Gastrocnemius medialis (tissue), 4 donors: ENCODE results near the gene LAP3. TPM values are rescaled to one million over a fixed set of nuclear protein-coding genes. Genes with fewer than 3 reads are reported as not detected.
"Not testable (repeated sequence)": the region's sequence is repeated elsewhere in the genome, so short reads cannot be mapped to it uniquely, and the experiment has no call there.

ENCODE experiments used
- ATAC-seq, 2 donors: fragments of 150-250 bp; one replicate each; pipeline ENCODE4 v1.9.1; 2016
- DNase-seq, 2 donors: peaks; one replicate each; pipeline ENCODE4 v3.0.0-alpha.2; 2019
- H3K27ac ChIP-seq, 4 donors: fragments of 200-600 bp; sonication (generic); 1 replicate in 1 of 4; 2 replicates in 3 of 4; pipeline ENCODE4 v1.5.1; 2016 to 2018; ENCODE audit warnings: mild to moderate bottlenecking in 2 of 4, moderate library complexity in 1 of 4
- H3K27me3 ChIP-seq, 3 donors: fragments of 200-600 bp; sonication (generic) in 2 of 3; 1 replicate in 1 of 3; 2 replicates in 2 of 3; pipeline versions ENCODE4 v1.5.1 to v1.6.0; 2016 to 2019; ENCODE audit warnings: mild to moderate bottlenecking in 1 of 3, moderate library complexity in 1 of 3
- H3K36me3 ChIP-seq, 2 donors: fragments of 200-600 bp; sonication (generic) in 1 of 2; one replicate each; pipeline ENCODE4 v1.5.1; 2017 to 2018
- H3K4me1 ChIP-seq, 2 donors: fragments of 200-600 bp; sonication (generic) in 1 of 2; one replicate each; pipeline ENCODE4 v1.5.1; 2016 to 2017; ENCODE audit warnings: mild to moderate bottlenecking in 2 of 2
- H3K4me3 ChIP-seq, 4 donors: fragments of 200-600 bp; sonication (generic) in 3 of 4; 1 replicate in 1 of 4; 2 replicates in 3 of 4; pipeline ENCODE4 v1.5.1; 2016 to 2019; ENCODE audit warnings: mild to moderate bottlenecking in 2 of 4
- H3K9me3 ChIP-seq, 3 donors: fragments of 200-600 bp; sonication (generic) in 2 of 3; 1 replicate in 1 of 3; 2 replicates in 2 of 3; pipeline ENCODE4 v1.5.1; 2016 to 2019
- CTCF ChIP-seq, 5 experiments: fragments of 450-650 bp in 3 of 5; fragments of 200-600 bp in 2 of 5; sonication (generic) in 2 of 5; IDR thresholded peaks in 4 of 5; conservative IDR thresholded peaks in 1 of 5; 1 replicate in 4 of 5; 2 replicates in 1 of 5; pipeline ENCODE4 v1.5.1; 2016 to 2019; ENCODE audit warnings: antibody characterized with exemption in 5 of 5, mild to moderate bottlenecking in 3 of 5, moderate library complexity in 3 of 5
- POLR2A ChIP-seq, 2 donors: fragments of 450-650 bp; IDR thresholded peaks; one replicate each; pipeline ENCODE4 v1.6.1; 2017; ENCODE audit warnings: antibody characterized with exemption in 2 of 2, mild to moderate bottlenecking in 2 of 2, moderate library complexity in 2 of 2
- in situ Hi-C, 4 donors: fragments of 200-750 bp; cut with MboI; loops; one replicate each; pipeline versions ENCODE4 v1.15.0 to v1.8.0; 2017; ENCODE audit warnings: low sequenced_read_pairs in 4 of 4
- intact Hi-C: fragments of 100-400 bp; cut with DNase I; formaldehyde crosslinking; loops from one replicate; pipeline ENCODE4 v1.15.1; 2023; ENCODE audit warnings: low total_unique reads
- total RNA-seq, 4 donors: library from RNA; depleted of rRNA; stranded (reverse); fragments of >200 nt; gene quantifications; one replicate each; pipeline versions ENCODE4 v1.1.0 to v1.2.3, GENCODE V29; 2016

LAP3 gene
- total RNA-seq, 4 donors from 2014 or later, result 63.7 to 85.2 (median 76.5) TPM

DNA sequence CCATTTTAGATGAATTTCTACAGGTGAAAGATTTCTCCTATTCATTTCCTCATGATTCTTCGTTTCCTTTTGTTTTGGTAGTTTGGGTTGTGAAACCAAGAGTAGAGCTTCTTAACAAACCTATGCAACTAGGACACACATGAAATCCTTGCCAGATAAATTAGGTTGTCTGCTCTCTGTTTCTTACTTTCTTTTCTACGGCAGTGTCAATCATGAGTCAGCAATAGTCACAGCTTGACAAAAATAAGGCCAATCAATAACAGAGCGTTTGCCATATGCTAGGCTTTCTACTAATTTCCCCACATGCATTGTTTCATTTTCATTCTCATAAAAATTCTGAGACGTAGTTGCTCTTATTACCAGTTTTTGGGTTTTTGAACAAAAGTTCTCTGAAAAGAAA is 41.8 kb upstream of the LAP3 start:
- no peak overlapping the region for H3K4me3 ChIP-seq
- no peaks in the 10 kb centered on the region for H3K4me1 ChIP-seq
- ATAC-seq (no peak), DNase-seq (no peak)
- intact Hi-C loops (no loop called here), in situ Hi-C loops (loop anchor here (25.0 kb wide), 2 partner anchors 852 to 1052 kb away; no protein-coding TSS in a partner anchor)
- H3K27me3 ChIP-seq, result no peaks in the 10 kb centered on the region
- TF ChIP-seq CTCF (IDR thresholded peaks at IDR 0.05 in 4 of 5, conservative IDR thresholded peaks at IDR 0.05 in 1 of 5) (no peak), POLR2A (IDR thresholded peaks at IDR 0.05) (no peak)
- no peaks in the 10 kb centered on the region for H3K36me3 ChIP-seq
- H3K9me3 ChIP-seq, result no peaks in the 10 kb centered on the region
- H3K27ac ChIP-seq, result no peak overlapping the region

DNA sequence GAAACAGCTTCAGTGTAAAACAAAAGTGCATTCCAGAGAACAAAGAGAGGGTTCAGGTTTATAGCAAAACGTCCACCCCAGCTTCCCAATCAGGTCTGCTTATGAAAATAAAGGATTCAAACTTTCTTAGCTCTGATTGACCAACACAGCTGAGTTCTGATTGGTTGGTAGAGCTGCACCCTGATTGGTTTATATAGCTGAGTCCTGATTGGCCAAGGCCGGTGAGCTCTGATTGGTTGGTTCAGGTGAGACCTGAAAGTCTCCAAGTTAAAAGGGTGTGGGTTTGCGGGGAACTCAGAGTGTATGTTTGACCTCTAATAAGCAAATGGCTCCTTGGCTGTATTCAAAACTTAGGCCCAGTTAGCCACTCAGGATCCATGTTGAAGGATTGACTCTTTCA is 41.1 kb upstream of the LAP3 start:
- ATAC-seq, result no peak
- Histone ChIP-seq H3K4me1 (no peaks in the 10 kb centered on the region), H3K27me3 (no peaks in the 10 kb centered on the region), H3K4me3 (no peak overlapping the region), H3K27ac (no peak overlapping the region), H3K9me3 (no peaks in the 10 kb centered on the region), H3K36me3 (no peaks in the 10 kb centered on the region)
- intact Hi-C loops, result no loop called here
- TF ChIP-seq CTCF (IDR thresholded peaks at IDR 0.05 in 4 of 5, conservative IDR thresholded peaks at IDR 0.05 in 1 of 5) (no peak), POLR2A (IDR thresholded peaks at IDR 0.05) (no peak)
- in situ Hi-C loops, result loop anchor here (25.0 kb wide), 2 partner anchors 851 to 1051 kb away; no protein-coding TSS in a partner anchor
- no peak for DNase-seq

GRCh38 chr4:17537060-17537459 is 39.9 kb upstream of the LAP3 start:
- H3K4me3 ChIP-seq, intact Hi-C loops, H3K27ac ChIP-seq, DNase-seq, H3K27me3 ChIP-seq, H3K9me3 ChIP-seq, H3K4me1 ChIP-seq, H3K36me3 ChIP-seq, ATAC-seq: not testable (repeated sequence)
- in situ Hi-C loops, result loop anchor here (25.0 kb wide), 2 partner anchors 850 to 1050 kb away; no protein-coding TSS in a partner anchor

GRCh38 chr4:17544205-17544604 is 32.8 kb upstream of the LAP3 start:
- no peaks in the 10 kb centered on the region for H3K4me1 ChIP-seq
- DNase-seq (no peak), ATAC-seq (no peak)
- H3K9me3 ChIP-seq, result no peaks in the 10 kb centered on the region
- H3K27ac ChIP-seq, result no peak overlapping the region
- no peaks in the 10 kb centered on the region for H3K36me3 ChIP-seq
- intact Hi-C loops, result no loop called here
- H3K4me3 ChIP-seq, result no peak overlapping the region
- H3K27me3 ChIP-seq, result no peaks in the 10 kb centered on the region
- no peak for TF ChIP-seq CTCF (IDR thresholded peaks at IDR 0.05 in 4 of 5, conservative IDR thresholded peaks at IDR 0.05 in 1 of 5)
- no peak for TF ChIP-seq POLR2A (IDR thresholded peaks at IDR 0.05)
- in situ Hi-C loops, result loop anchor here (10.0 to 25.0 kb wide), 4 partner anchors 91 to 1043 kb away; no protein-coding TSS in a partner anchor

GRCh38 chr4:17544831-17545234 is 32.2 kb upstream of the LAP3 start:
- Histone ChIP-seq H3K9me3 (no peaks in the 10 kb centered on the region), H3K27ac (no peak overlapping the region), H3K27me3 (no peaks in the 10 kb centered on the region), H3K4me3 (no peak overlapping the region), H3K36me3 (no peaks in the 10 kb centered on the region), H3K4me1 (no peaks in the 10 kb centered on the region)
- DNase-seq (no peak), ATAC-seq (no peak)
- intact Hi-C loops, result no loop called here
- in situ Hi-C loops, result loop anchor here (5.0 to 25.0 kb wide), 7 partner anchors 90 to 1047 kb away; no protein-coding TSS in a partner anchor
- TF ChIP-seq CTCF (IDR thresholded peaks at IDR 0.05 in 4 of 5, conservative IDR thresholded peaks at IDR 0.05 in 1 of 5), result no peak
- no peak for TF ChIP-seq POLR2A (IDR thresholded peaks at IDR 0.05)
